Fibroblast of skin of right biceps (primary cell): Measurements from ENCODE around the gene MAPKAP1.

Experiments
- DNase-seq: peaks from one replicate; pipeline ENCODE4 v3.0.0-alpha.2; 2013

The MAPKAP1 gene

GRCh38 chr9:125442452-125442851, 264.6 kb downstream of the MAPKAP1 start:
- no peak for DNase-seq

GRCh38 chr9:125440411-125440810, 266.6 kb downstream of the MAPKAP1 start:
- no peak for DNase-seq

GRCh38 chr9:125439434-125440272, 267.4 kb downstream of the MAPKAP1 start:
- DNase-seq: no peak

- no peak for DNase-seq
These were observed 268.2 kb downstream of the MAPKAP1 start for GRCh38 chr9:125438506-125439433.

- no peak for DNase-seq
These were observed 269.2 kb downstream of the MAPKAP1 start for GRCh38 chr9:125437771-125438221.

- DNase-seq: no peak
These were observed 270.2 kb downstream of the MAPKAP1 start for GRCh38 chr9:125436613-125437443.

GRCh38 chr9:125435776-125436612, 271.0 kb downstream of the MAPKAP1 start:
- no peak for DNase-seq

- DNase-seq: no peak
These were observed 271.8 kb downstream of the MAPKAP1 start for GRCh38 chr9:125434986-125435775.

GRCh38 chr9:125433461-125434011, 273.5 kb downstream of the MAPKAP1 start:
- DNase-seq: no peak

- no peak for DNase-seq
These were observed 274.2 kb downstream of the MAPKAP1 start for GRCh38 chr9:125432715-125433385.

- DNase-seq: no peak
These were observed 275.2 kb downstream of the MAPKAP1 start for GRCh38 chr9:125431741-125432271.

GRCh38 chr9:125431012-125431305, 276.0 kb downstream of the MAPKAP1 start:
- no peak for DNase-seq

- DNase-seq: no peak
These were observed 276.6 kb downstream of the MAPKAP1 start for GRCh38 chr9:125430161-125431011.

GRCh38 chr9:125429476-125430160, 277.4 kb downstream of the MAPKAP1 start:
- DNase-seq: no peak

GRCh38 chr9:125428902-125429467, 278.0 kb downstream of the MAPKAP1 start:
- no peak for DNase-seq

GRCh38 chr9:125428060-125428901, 278.7 kb downstream of the MAPKAP1 start:
- DNase-seq: no peak

- DNase-seq: no peak
These were observed 279.5 kb downstream of the MAPKAP1 start for GRCh38 chr9:125427556-125427955.
